Eye (tissue), 1 donor: ENCODE results near the gene NETO2.

Experiments used
- DNase-seq: peaks from one replicate; pipeline ENCODE4 v3.0.0-alpha.2; 2015

Gene NETO2

DNA sequence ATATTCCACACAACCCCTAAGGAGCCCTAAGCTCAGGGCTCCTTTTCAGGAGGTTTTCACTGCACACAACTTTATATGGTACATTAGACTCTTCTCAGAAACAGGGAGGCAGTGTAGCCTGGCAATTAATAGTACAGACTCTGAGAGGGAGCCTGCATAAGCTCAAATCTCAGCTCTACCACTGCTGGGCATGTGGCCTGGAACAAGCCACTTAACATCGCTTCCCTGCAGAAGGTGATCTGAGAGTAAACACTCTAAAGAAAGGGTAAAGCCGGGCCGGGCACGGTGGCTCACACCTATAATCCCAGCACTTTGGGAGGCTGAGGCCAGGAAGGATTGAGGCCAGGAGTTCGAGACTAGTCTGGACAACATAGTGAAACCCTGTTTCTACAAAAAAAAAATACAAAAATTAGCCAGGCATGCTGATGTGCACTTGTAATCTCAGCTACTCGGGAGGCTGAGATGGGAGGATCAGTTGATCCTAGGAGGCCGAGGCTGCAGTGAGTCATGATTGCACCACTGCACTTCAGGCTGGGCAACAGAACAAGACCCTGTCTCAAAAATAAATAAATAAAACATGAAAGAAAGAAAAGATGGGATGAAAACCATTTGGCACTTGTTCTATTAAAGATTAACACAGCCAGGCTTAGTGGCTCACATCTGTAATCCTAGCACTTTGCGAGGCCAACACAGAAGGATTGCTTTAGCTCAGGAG, 99.6 kb downstream of the NETO2 start:
- no peak for DNase-seq

DNA sequence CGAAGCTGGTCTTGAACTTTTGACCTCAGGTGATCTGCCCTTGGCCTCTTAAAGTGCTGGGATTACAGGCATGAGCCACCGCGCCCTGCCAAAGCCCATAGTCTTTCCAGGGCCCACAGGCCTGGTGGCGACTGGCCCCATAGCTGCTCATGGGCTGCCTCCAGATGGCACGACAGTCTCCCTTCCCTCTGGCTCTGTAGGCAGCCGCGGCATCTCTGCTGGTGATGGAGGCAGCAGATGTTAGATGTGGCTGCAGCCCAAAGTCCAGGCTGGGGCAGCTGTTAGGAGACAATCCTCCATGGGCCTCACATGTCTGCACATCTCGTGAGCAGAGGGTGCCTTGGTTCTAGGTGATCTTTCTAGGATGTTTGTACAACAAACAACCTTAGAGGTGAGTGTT, 100.5 kb downstream of the NETO2 start:
- no peak for DNase-seq

DNA sequence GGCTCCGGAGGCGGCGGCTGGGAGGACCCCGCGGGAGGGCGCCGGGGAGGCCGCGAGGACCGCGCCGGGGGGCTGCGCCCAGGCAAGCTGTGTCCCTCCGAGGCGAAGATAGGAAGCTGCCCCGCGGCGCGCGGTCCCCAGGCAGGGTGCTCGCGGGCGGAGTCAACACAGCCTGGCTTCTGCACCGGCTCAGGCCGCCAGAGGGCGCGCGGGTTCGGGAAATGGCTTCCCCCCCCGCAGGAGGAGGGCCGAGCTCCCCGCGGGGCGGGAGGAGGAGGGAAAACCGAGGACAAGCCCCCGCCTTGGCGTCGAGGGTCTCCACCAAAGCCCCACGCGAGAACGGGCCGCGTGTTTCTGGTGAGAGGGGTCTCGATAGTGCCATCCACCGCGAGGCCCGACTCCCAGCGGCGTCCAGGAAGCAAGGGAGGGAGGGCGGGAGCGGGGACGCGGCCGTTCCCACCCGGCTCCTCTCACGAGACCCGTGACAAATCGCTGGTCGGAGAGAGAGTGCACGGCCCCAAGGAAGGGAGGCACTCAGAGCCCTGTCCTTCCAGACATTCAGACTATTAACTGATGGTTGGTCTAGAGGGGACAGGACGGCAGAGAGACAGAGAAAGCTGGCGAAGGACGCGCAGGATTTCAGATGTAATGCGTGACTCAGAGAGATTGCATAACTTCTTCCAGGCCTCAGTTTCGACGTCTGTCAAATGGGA, 105.8 kb downstream of the NETO2 start:
- peak; percentile 92 for DNase-seq

DNA sequence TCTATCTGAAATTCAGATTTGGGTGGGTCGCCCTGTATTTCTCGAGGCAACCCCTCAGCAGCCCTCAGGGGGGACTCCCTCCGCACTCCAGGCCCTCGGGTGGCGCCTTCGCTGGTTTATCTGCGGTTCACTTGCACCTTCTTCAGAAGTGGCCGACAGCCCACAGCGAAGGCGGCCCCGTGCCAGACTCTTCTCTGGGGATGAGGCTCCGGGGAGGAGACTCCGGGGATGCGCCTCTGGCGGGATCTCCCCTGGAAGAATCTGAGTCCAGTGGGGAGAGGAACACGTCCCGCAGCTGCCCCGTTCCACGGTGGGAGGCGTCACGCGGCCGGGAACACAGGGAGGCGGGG, 106.4 kb downstream of the NETO2 start:
- DNase-seq: no peak

DNA sequence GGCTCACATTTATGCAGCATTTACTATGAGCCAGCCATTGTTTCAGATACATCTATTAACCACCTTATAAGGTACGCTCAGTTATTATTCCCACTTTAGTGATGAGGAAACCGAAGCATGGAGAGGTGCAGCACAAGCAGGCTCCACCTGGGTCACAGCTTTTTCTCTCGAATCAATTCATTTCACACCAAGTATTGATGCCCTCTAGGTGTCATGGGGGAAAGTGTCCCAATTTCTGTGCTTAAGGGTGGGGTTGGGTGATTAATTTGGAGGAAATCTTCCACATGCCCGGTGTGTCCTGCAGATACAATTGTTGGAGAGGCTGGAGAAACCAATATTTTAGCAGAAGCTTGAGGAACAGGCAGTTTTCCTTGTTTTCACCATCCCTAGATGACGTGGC, 107.5 kb downstream of the NETO2 start:
- no peak for DNase-seq

DNA sequence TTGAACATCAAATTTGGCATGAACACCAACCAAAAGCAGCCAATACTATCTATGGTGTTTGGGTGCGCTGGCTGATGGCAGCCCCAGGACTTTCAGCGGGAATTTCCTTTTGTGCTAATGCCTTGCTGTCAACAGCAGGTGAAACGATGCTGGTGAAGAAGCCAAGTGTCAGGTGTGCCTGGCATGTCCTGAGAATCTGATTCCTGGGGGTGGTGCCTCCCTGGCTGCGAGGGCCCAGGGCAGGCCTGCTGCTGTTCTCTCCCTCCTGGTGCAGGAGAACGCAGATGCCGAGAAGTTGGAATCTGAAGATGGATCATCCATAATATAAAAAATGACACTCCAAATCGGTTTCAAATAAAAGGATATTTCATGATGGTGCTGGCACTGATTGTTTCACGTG, 108.3 kb downstream of the NETO2 start:
- DNase-seq: no peak

DNA sequence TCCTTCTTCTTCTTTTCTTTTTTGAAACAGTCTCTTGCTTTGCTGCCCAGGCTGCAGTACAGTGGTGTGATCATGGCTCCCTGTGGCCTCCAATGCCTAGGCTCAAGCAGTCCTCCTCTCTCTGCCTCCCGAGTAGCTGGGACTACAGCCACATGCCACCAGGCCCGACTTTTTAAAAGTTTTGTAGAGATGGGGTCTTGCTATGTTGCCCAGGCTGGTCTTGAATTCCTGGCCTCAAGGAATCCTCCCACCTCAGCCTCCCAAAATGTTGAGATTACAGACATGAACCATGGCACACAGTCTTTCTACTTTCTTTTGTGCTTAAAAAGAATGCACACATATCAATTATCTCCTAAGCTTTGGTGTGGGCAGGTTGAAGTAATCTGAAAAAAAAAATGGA, 109.3 kb downstream of the NETO2 start:
- no peak for DNase-seq

DNA sequence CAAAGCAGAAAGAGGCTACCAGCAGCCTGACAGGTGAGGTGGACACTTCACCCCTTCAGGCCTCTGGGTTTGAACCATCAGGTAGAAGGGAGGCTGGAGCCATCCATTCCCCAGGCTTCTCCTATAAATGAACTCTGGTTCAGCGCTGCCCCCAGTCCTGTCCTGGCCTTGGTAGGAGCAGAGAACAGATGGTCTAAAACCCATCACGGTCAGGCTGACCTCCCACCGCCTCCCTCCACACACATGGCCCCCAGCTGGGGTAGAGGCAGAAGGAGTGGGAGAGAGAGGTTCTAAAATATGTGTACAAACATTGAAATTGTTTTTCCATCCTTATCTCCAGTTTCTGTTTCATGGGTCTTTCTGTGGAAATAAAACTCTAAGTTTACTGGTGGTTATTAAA, 110.6 kb downstream of the NETO2 start:
- peak; percentile 5 for DNase-seq

DNA sequence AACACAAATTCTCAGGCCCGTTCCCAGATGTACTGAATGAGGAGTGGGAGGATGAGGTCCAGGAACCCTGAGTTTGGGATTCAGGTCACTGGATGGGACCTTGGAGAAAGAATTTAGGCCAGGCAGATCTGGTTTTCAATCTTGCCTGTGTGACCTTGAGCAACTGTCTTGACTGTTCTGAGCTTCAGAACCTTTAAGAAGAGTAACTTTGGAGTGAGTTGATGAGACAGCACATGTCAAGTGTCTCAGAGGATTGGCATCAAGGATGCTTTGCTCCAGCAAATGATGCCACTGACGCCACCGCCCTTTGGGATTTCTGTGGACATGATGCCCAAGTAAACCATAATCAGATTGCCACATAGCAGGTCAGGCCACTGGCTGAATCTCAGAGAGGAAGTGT, 114.0 kb downstream of the NETO2 start:
- DNase-seq: no peak

DNA sequence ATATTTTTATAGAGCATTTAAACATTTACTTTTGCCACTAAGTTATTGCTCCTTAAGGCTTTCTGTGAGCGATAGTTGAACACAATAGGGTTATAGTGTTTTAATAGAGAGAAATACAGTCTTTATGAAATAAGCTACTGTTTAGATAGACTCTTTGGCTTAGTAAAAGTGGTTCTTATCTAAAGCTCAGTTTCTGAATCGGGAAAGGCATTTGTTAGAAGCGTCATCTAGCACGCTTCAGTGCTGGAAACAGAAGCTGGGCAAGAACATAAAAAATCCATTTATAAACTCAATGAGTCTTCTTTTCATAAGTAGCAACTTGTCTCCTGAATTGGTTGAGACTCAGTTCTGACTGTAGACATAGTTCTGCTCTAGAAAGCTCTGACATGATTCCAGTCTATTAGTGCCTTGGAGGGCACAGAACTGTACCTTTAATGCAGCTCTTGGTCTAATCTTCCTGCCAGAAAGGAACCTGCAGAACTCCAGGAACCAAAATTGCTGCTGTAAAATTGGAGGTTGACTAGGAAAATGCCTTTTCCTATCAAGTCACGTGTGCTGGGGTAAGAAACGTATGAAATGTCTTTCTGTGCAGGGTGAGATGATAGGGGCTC, 114.9 kb downstream of the NETO2 start:
- DNase-seq: no peak
